Motor neuron (in vitro differentiated cells): Measurements from ENCODE around the gene C14orf180. TPM values are rescaled to one million over a fixed set of nuclear protein-coding genes. Genes with fewer than 3 reads are reported as not detected.
A peak's percentile ranks its signal among the peaks of the same experiment; 100 is the strongest.

Experiments
- ATAC-seq, 8 experiments: fragments of 200-7000 bp; cut with Tn5 transposase; replicated peaks in 6 of 8; 2 replicates each; pipeline ENCODE4 v1.8.0; 2021; ENCODE audit warnings: mild to moderate bottlenecking in 8 of 8, moderate library complexity in 8 of 8
- H3K27ac ChIP-seq, 2 donors: fragments of 250-450 bp; sonication (Bioruptor Pico); 2 replicates each; pipeline ENCODE4 v1.9.0; 2021; ENCODE audit warnings: antibody characterized with exemption in 2 of 2, mild to moderate bottlenecking in 2 of 2, moderate library complexity in 1 of 2
- H3K4me1 ChIP-seq, 2 donors: fragments of 250-450 bp; sonication (Bioruptor Pico); replicated peaks in 1 of 2; 2 replicates each; pipeline ENCODE4 v1.6.1; 2021; ENCODE audit warnings: antibody characterized with exemption in 2 of 2, mild to moderate bottlenecking in 2 of 2, moderate library complexity in 1 of 2
- H3K4me3 ChIP-seq, 5 donors: fragments of 250-450 bp; sonication (Bioruptor Pico); 2 replicates each; pipeline ENCODE4 v1.9.0; 2021; ENCODE audit warnings: antibody characterized with exemption in 5 of 5, mild to moderate bottlenecking in 5 of 5, moderate library complexity in 4 of 5
- WGBS, 10 experiments: fragments of 450-650 bp; shearing (Covaris generic); methylation state at CpG; one replicate each; pipeline ENCODE4 v1.0.0; 2022; 5-methylcytosine and 5-hydroxymethylcytosine counted together
- in situ Hi-C, 9 experiments: fragments of 400-800 bp; cut with MboI; loops; one replicate each; pipeline ENCODE4 v1.15.0; 2021; ENCODE audit warnings: low sequenced_read_pairs in 9 of 9, low pct_unique_long_range_greater_than_20kb in 2 of 9; ENCODE audit not compliant: unreplicated experiment in 9 of 9
- total RNA-seq, 8 experiments: library from RNA; unstranded; fragments of 300-600 nt; gene quantifications; 2 replicates each; pipeline versions ENCODE4 v1.2.3 to v1.2.4, GENCODE V29; 2022

The C14orf180 gene
- total RNA-seq, 8 experiments from 2014 or later = 0.04 to 0.71 (median 0.35) TPM; not detected in 2

DNA sequence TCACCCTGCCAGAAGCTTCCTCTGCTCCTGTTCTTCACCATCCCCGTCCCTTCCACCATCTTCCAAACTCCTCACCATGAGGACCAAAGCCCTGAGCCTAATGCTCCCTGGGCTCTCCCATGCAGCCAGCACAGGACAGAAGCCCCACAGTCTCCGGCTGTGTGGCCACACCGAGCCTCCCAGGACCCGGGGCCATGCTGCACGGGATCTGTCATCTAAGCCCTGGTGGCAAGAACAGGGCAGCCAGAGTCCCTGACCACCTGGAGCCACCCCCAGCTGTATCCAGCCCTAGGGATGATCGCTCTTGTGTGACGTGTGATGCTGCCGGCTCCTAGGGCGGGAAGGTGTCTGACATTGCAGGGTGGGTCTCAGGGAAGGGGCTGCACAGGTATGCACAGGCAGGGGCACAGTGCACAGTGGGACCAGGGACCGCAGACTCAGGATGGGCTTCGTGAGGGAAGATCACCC is 16.9 kb downstream of the C14orf180 start:
- peaks cover 19 to 26% of the 10 kb centered on the region in 2 donors for H3K4me1 ChIP-seq
- no peak for ATAC-seq
- no peak overlapping the region for H3K27ac ChIP-seq
- in situ Hi-C loops = no loop called here
- H3K4me3 ChIP-seq = no peak overlapping the region
- 82 to 94% methylated on average over 2 to 3 of the region's 11 CpGs; no CpG with 5 or more reads in 8 of the 10 experiments for WGBS, 10 experiments

DNA sequence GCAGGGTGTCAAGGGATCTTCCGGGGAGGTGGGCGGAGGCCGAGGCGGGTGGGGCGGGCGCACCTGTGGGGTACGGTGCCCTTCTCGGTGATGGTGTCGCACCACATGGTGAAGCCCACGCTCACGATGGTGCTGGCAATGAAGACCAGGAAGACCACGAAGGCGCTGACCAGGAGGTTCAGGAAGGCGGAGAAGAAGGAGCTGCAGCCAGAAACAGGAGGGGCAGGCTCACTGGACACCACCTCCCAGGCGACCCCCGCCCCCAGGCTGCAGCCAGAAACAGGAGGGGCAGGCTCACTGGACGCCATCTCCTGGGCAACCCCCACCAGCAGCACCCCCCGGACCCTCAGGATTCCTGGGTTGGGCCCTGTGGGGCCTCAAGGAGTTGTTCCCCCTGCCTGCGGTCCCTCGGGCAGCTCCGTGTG is 17.4 kb downstream of the C14orf180 start:
- WGBS, 10 experiments = 80 to 100% (median 93%) methylated on average over 1 to 3 of the region's 21 CpGs; no CpG with 5 or more reads in 7 of the 10 experiments
- no peak overlapping the region for H3K4me3 ChIP-seq
- no peak overlapping the region for H3K27ac ChIP-seq
- H3K4me1 ChIP-seq = peaks cover 23 to 26% of the 10 kb centered on the region in 2 donors
- ATAC-seq = no peak
- in situ Hi-C loops = no loop called here

DNA sequence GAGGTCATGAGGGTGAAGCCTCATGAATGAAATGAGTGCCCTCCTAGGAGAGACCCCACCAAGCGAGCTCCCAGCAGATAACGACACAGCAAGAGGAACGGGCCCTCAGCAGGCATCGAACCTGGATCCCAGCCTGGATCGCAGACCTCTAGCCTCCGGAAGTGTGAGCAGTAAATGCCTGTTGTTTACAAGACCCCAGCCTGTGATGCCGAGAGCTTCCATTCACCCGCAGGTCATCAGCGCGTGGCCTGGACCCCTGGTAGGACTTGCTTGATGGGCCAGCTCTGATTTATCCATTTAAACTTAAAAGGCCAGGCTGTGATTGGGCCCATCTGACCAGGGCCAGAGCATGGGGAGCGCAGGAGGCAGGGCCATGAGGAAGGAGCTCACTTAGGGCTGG is 18.0 kb downstream of the C14orf180 start:
- WGBS, 10 experiments = 40 to 100% (median 84%) methylated on average over 1 to 8 of the region's 11 CpGs; no CpG with 5 or more reads in 2 of the 10 experiments
- peaks cover 27 to 28% of the 10 kb centered on the region in 2 donors for H3K4me1 ChIP-seq

DNA sequence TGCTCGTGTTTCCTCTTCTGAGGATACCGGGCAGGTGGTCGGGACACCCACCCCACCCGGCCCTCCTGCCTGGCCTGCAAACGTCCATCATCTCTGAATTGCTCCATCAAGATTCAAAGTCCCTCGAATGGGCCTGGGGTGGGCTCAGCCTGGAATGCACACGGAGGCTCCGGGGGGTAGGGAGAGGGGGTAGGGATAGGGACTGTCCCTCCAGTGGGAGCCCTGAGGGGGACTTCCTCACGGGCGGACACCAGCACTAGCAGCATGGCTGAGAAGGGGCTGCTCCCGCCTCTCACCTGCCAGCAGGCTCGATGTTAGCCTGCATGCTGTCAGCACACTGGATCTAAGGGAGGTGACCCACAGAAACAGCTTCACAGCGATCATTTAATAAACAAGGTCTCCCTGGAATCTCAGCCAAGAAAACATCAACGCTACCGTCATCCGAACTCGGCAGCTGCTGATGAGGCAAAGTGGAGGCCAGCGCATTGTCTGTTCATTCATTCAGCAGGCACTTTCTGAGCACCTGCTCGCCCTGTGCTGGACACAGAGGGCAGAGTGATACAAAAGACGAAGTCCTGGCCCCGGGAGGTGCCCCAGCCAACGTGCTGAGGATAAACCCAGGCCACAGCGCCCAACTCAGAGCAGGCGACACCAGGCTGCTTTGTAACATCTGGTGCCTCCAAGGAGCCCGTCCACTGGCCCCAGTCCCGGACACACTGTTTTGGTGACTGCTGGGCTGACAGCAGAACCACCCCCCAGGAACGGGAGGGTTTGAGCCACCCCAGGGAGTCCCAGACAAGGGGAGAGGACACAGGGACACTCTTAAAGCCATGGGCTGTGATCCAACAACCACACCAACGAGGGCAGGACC is 18.7 kb downstream of the C14orf180 start:
- Histone ChIP-seq H3K4me3 (no peak overlapping the region), H3K27ac (no peak overlapping the region), H3K4me1 (peaks cover 29 to 32% of the 10 kb centered on the region in 2 donors)
- in situ Hi-C loops = no loop called here
- peak in 2 of 8 experiments; percentile 42 to 54 for ATAC-seq
- WGBS, 10 experiments = 0 to 80% (median 50%) methylated on average over 1 to 3 of the region's 28 CpGs; no CpG with 5 or more reads in 5 of the 10 experiments

More for the DNA sequence above, 18.0 kb downstream of the C14orf180 start:
- no peak overlapping the region for H3K27ac ChIP-seq
- ATAC-seq = no peak
- no peak overlapping the region for H3K4me3 ChIP-seq
- in situ Hi-C loops = no loop called here

DNA sequence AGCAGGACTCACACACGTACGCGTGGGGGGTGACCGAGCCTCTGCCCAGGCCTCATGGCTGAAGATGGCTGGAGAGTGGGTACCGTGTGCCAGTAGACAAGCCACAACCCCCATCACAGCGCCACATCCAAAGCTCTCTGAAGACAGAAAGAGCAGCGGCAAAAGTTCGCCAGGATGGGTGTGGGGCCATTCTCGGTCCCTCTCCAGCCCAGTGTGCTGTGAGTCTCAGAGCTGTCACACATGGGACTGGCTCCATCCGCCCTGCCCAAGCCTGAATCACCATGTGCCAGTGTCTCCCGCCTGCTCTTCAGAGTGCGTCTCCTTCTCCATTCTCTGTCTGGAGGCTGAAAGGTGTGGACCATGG is 19.3 kb downstream of the C14orf180 start:
- no peak for ATAC-seq
- 0 to 100% (median 81%) methylated on average over 1 to 8 of the region's 12 CpGs; no CpG with 5 or more reads in 4 of the 10 experiments for WGBS, 10 experiments
- in situ Hi-C loops = no loop called here
- H3K27ac ChIP-seq = no peak overlapping the region
- peaks cover 27 to 31% of the 10 kb centered on the region in 2 donors for H3K4me1 ChIP-seq
- no peak overlapping the region for H3K4me3 ChIP-seq

DNA sequence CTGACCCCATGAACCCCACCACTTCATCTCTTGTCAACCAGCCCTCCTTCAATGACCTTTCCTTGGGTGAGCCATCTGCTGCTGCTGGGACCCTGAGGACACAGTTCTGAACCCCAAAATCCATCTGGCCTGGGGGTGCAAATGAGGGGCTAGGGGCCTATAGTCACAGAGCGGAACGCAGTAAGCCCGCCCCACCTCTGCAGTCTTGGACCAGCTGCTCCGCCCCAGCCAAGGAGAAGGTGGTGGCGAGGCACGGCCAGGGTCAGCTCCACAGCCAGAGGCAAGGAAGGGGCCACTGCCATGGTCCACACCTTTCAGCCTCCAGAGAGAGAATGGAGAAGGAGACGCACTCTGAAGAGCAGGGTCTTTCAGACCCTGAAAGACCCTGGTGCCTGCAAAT is 19.9 kb downstream of the C14orf180 start:
- H3K4me3 ChIP-seq = no peak overlapping the region
- no peak for ATAC-seq
- WGBS, 10 experiments = 97% methylated on average over 5 of the region's 7 CpGs; no CpG with 5 or more reads in 9 of the 10 experiments
- in situ Hi-C loops = no loop called here
- peaks cover 26 to 29% of the 10 kb centered on the region in 2 donors for H3K4me1 ChIP-seq
- no peak overlapping the region for H3K27ac ChIP-seq

- Histone ChIP-seq H3K4me3 (no peak overlapping the region), H3K27ac (no peak overlapping the region), H3K4me1 (peaks cover 31 to 34% of the 10 kb centered on the region in 2 donors)
- peak in 6 of 8 experiments; percentile 16 to 67 (median 34) for ATAC-seq
- 6 to 35% (median 19%) methylated on average over 2 to 14 of the region's 14 CpGs; no CpG with 5 or more reads in 4 of the 10 experiments for WGBS, 10 experiments
- in situ Hi-C loops = no loop called here
These were observed 20.6 kb downstream of the C14orf180 start for GRCh38 chr14:104600141-104600643.

DNA sequence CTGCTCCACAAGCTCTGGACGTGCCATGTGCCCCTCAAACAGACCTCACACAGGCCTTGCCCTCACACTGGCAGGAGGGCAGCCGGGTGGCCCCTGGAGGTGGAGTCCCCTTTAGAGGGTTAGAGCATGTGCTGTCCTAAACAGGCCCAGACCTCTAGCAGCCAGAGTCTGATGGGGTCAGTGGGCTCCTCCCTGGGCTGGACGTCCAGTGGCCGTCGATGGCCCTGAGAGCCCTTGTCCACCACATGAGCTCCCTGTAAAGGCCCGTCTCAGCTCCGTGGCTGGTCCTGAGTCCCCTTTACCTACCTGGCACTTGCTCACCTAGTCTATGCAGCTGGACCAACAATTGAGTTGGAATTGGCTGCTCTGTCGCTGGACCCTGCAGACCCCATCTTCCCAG is 21.2 kb downstream of the C14orf180 start:
- no peak for ATAC-seq

DNA sequence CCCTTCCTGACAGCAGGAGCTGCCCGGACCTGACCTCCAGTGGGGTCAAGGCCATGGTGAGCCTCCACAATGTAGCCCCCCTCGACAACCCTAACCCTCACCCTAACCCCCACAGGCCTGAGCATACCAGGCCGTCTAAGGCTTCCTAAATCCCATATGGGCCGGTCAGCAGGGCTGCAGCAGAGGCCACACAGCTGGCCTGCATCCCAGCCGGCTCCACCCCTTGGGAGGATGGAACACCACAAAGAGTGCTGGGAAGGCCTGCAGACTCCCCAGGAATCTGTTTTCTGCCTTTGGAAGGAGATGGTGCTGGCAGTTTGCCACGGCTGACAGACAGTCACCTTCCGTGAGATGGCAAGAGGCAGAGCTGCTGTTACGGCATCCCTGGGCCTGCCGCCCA is 22.2 kb downstream of the C14orf180 start:
- in situ Hi-C loops = no loop called here
- peaks cover 31 to 34% of the 10 kb centered on the region in 2 donors for H3K4me1 ChIP-seq
- ATAC-seq = peak in 1 of 8 experiments; percentile 62
- 0 to 63% (median 36%) methylated on average over 1 to 3 of the region's 9 CpGs; no CpG with 5 or more reads in 5 of the 10 experiments for WGBS, 10 experiments
- H3K27ac ChIP-seq = no peak overlapping the region
- H3K4me3 ChIP-seq = no peak overlapping the region

More for the DNA sequence above, 21.2 kb downstream of the C14orf180 start:
- peaks cover 31 to 34% of the 10 kb centered on the region in 2 donors for H3K4me1 ChIP-seq
- 0 to 100% (median 60%) methylated on average over 1 to 3 of the region's 8 CpGs; no CpG with 5 or more reads in 6 of the 10 experiments for WGBS, 10 experiments
- H3K4me3 ChIP-seq = no peak overlapping the region
- no peak overlapping the region for H3K27ac ChIP-seq
- in situ Hi-C loops = no loop called here

DNA sequence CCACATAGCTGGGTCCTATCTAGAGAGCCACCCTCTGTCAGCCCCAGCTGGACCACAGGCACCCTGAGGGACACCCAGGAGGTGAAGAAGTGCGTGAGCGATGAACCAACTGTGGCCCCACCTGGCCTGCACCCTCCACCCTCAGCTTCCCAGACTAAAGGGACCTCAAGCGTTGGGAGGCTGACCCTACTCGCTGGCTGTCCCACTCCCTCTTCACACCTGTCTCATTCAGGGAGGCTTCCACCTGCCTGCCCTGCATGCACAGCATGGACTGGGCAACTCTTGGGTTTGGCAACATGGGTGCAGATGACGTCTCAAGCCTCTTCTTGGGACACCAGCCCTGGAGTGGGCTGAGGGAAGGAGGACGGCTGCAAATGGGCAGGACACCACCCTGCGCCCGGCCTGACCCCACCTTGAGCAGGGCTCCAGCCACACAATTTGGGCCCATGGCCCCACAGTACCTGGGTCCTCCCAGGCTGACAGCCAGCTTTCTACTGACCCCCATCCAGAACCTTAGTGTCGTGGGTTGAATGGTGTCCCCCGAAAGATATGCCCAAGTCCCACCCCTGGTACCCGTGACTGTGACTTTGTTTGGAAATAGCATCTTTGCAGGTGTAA is 22.9 kb downstream of the C14orf180 start:
- H3K4me1 ChIP-seq = peaks cover 31 to 34% of the 10 kb centered on the region in 2 donors
- no peak for ATAC-seq
- H3K4me3 ChIP-seq = no peak overlapping the region
- 20 to 94% (median 36%) methylated on average over 2 to 9 of the region's 11 CpGs; no CpG with 5 or more reads in 7 of the 10 experiments for WGBS, 10 experiments
- H3K27ac ChIP-seq = no peak overlapping the region
- in situ Hi-C loops = no loop called here

- no peak for ATAC-seq
- in situ Hi-C loops = no loop called here
- Histone ChIP-seq H3K27ac (no peak overlapping the region), H3K4me1 (peaks cover 31 to 34% of the 10 kb centered on the region in 2 donors), H3K4me3 (no peak overlapping the region)
- WGBS, 10 experiments = 50 to 100% (median 90%) methylated on average over 2 to 3 of the region's 7 CpGs; no CpG with 5 or more reads in 6 of the 10 experiments
These were observed 23.4 kb downstream of the C14orf180 start for GRCh38 chr14:104602933-104603325.

GRCh38 chr14:104603711-104604401 is 24.3 kb downstream of the C14orf180 start:
- H3K27ac ChIP-seq = peak overlapping the region; percentile 34 to 61
- peak in 5 of 8 experiments; percentile 70 to 82 (median 78) for ATAC-seq
- peak overlapping the region; percentile 29 to 58 (median 45) for H3K4me3 ChIP-seq
- in situ Hi-C loops = no loop called here
- 0 to 73% (median 63%) methylated on average over 3 to 6 of the region's 32 CpGs; no CpG with 5 or more reads in 7 of the 10 experiments for WGBS, 10 experiments
- H3K4me1 ChIP-seq = peaks cover 27 to 29% of the 10 kb centered on the region in 2 donors
